Liver (tissue), 9 donors: ENCODE results near the gene CNGA3. TPM values are rescaled to one million over a fixed set of nuclear protein-coding genes. Genes with fewer than 3 reads are reported as not detected.

ENCODE experiments used
- DNase-seq: peaks from one replicate; pipeline ENCODE4 v3.0.0-alpha.2; 2017; ENCODE audit warnings: low spot score
- H3K27ac ChIP-seq, 2 donors: one replicate each; pipeline ENCODE4 v1.7.0; 2013; ENCODE audit warnings: inconsistent platforms in 2 of 2, low read length in 2 of 2, control low read depth in 1 of 2, low read depth in 1 of 2, mild to moderate bottlenecking in 1 of 2
- H3K27me3 ChIP-seq, 4 donors: one replicate each; pipeline versions ENCODE4 v1.6.1 to v1.7.0; 2013; ENCODE audit warnings: low read length in 3 of 4, inconsistent platforms in 1 of 4, mild to moderate bottlenecking in 1 of 4, moderate library complexity in 1 of 4; ENCODE audit not compliant: control insufficient read depth in 4 of 4, insufficient read depth in 4 of 4
- H3K36me3 ChIP-seq, 4 donors: one replicate each; pipeline versions ENCODE4 v1.6.1 to v1.7.0; 2013; ENCODE audit warnings: low read length in 3 of 4, mild to moderate bottlenecking in 3 of 4, low read depth in 1 of 4, moderate library complexity in 1 of 4; ENCODE audit not compliant: control insufficient read depth in 4 of 4, insufficient read depth in 3 of 4
- H3K4me1 ChIP-seq, 4 donors: one replicate each; pipeline versions ENCODE4 v1.6.1 to v1.7.0; 2013; ENCODE audit warnings: low read length in 3 of 4, mild to moderate bottlenecking in 3 of 4, moderate library complexity in 1 of 4; ENCODE audit not compliant: control insufficient read depth in 4 of 4, insufficient read depth in 4 of 4
- H3K4me3 ChIP-seq, 3 donors: one replicate each; pipeline versions ENCODE4 v1.6.1 to v1.7.0; 2013; ENCODE audit warnings: low read length in 3 of 3, control low read depth in 1 of 3, low read depth in 1 of 3, mild to moderate bottlenecking in 1 of 3
- H3K9ac ChIP-seq, 2 donors: one replicate each; pipeline ENCODE4 v1.7.0; 2013; ENCODE audit warnings: low read length in 2 of 2, mild to moderate bottlenecking in 2 of 2, moderate library complexity in 2 of 2, control low read depth in 1 of 2, low read depth in 1 of 2
- H3K9me3 ChIP-seq, 4 donors: one replicate each; pipeline versions ENCODE4 v1.6.1 to v1.7.0; 2013; ENCODE audit warnings: low read length in 3 of 4; ENCODE audit not compliant: control insufficient read depth in 4 of 4
- EGR1 ChIP-seq, 2 donors: IDR thresholded peaks; 2 replicates each; pipeline ENCODE4 v1.6.1; 2016 to 2018; ENCODE audit warnings: antibody characterized with exemption in 2 of 2, low read depth in 2 of 2
- FOXA1 ChIP-seq: IDR thresholded peaks from 2 replicates; pipeline ENCODE4 v1.6.1; 2016; ENCODE audit warnings: antibody characterized with exemption
- FOXA2 ChIP-seq: IDR thresholded peaks from 2 replicates; pipeline ENCODE4 v1.6.1; 2016; ENCODE audit warnings: antibody characterized with exemption
- GABPA ChIP-seq, 2 donors: IDR thresholded peaks in 1 of 2; conservative IDR thresholded peaks in 1 of 2; 2 replicates each; pipeline ENCODE4 v1.6.1; 2016; ENCODE audit warnings: antibody characterized with exemption in 2 of 2, mild to moderate bottlenecking in 1 of 2, moderate library complexity in 1 of 2
- HNF4A ChIP-seq, 2 donors: conservative IDR thresholded peaks; 2 replicates each; pipeline ENCODE4 v1.6.1; 2016; ENCODE audit warnings: antibody characterized with exemption in 2 of 2, mild to moderate bottlenecking in 2 of 2
- HNF4G ChIP-seq: IDR thresholded peaks from 2 replicates; pipeline ENCODE4 v1.6.1; 2016; ENCODE audit warnings: antibody characterized with exemption
- JUND ChIP-seq, 2 donors: IDR thresholded peaks; 2 replicates each; pipeline ENCODE4 v1.6.1; 2016; ENCODE audit warnings: antibody characterized with exemption in 2 of 2
- NR2F2 ChIP-seq: IDR thresholded peaks from 2 replicates; pipeline ENCODE4 v1.6.1; 2016; ENCODE audit warnings: antibody characterized with exemption
- RAD21 ChIP-seq, 2 donors: IDR thresholded peaks; 2 replicates each; pipeline ENCODE4 v1.6.1; 2016; ENCODE audit warnings: antibody characterized with exemption in 2 of 2, mild to moderate bottlenecking in 2 of 2
- RXRA ChIP-seq, 2 donors: IDR thresholded peaks; 2 replicates each; pipeline ENCODE4 v1.6.1; 2017 to 2018; ENCODE audit warnings: antibody characterized with exemption in 2 of 2, mild to moderate bottlenecking in 1 of 2
- SP1 ChIP-seq: IDR thresholded peaks from 2 replicates; pipeline ENCODE4 v1.6.1; 2018; ENCODE audit warnings: antibody characterized with exemption, mild to moderate bottlenecking
- TAF1 ChIP-seq: conservative IDR thresholded peaks from 2 replicates; pipeline ENCODE4 v1.6.1; 2016; ENCODE audit warnings: antibody characterized with exemption, mild to moderate bottlenecking
- WGBS: extraction: QIAGEN DNeasy Blood & Tissue Kit; methylation state at CpG from one replicate; pipeline ENCODE4 v1.1.7; 2013; 5-methylcytosine and 5-hydroxymethylcytosine counted together
- polyA plus RNA-seq, 2 donors: library from polyadenylated mRNA; stranded (reverse) in 1 of 2; unstranded in 1 of 2; fragments of 200-250 nt in 1 of 2; fragments of >200 nt in 1 of 2; fragmentation: Nextera tagmentation in 1 of 2; extraction: Ambion mirVana in 1 of 2; gene quantifications; one replicate each; pipeline versions ENCODE4 v1.2.1 to v1.2.3, GENCODE V29; 2013 to 2015
- total RNA-seq, 2 donors: library from RNA; depleted of rRNA; stranded (reverse); fragments of >200 nt; gene quantifications; one replicate each; pipeline ENCODE4 v1.2.3, GENCODE V29; 2014
- TF ChIP-seq, protein P1 (sequence below): IDR thresholded peaks from 2 replicates; pipeline ENCODE4 v1.6.1; 2016; ENCODE audit warnings: antibody characterized with exemption
- TF ChIP-seq, protein P2 (sequence below): fragments of 150-350 bp; IDR thresholded peaks from 2 replicates; pipeline ENCODE4 v1.5.1; 2017; ENCODE audit warnings: improper control_type of control experiment, low read depth, low read length; ENCODE audit not compliant: missing input control
- TF ChIP-seq, protein P3 (sequence below): IDR thresholded peaks from 2 replicates; pipeline ENCODE4 v1.6.1; 2016; ENCODE audit warnings: antibody characterized with exemption, mild to moderate bottlenecking
- TF ChIP-seq, protein P4 (sequence below): IDR thresholded peaks from 2 replicates; pipeline ENCODE4 v1.6.1; 2016; ENCODE audit warnings: antibody characterized with exemption
- TF ChIP-seq, protein P5 (sequence below): IDR thresholded peaks from 2 replicates; pipeline ENCODE4 v1.6.1; 2016; ENCODE audit warnings: antibody characterized with exemption
- donor health status: healthy.
- donor health status: healthy.
- donor health status: healthy.
- donor health status: healthy.
- donor health status: healthy.

CNGA3 gene
- total and polyA plus RNA-seq, 4 donors: not detected

DNA sequence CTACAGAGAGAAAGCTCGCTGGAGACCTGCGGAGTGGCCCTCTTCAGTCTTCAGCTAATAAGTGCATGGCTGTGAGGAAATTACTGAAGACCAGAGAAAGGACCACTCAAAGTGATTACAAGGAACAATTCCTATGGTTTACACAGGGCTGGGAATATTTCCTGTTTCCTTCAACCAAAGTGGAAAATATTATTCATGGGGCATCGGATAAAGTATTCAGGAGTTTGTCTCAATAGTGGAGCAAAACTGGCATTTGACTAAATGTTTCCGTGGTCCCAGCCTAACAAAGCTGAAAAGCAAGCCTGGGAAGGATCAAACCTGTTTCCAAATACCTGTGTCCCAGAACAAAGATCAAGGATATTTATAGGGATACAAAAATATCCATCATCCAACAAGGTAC is 32.0 kb upstream of the CNGA3 start:
- Histone ChIP-seq H3K27me3 (no peaks in the 10 kb centered on the region), H3K4me1 (no peaks in the 10 kb centered on the region), H3K9ac (no peak overlapping the region), H3K27ac (no peak overlapping the region), H3K4me3 (no peak overlapping the region), H3K36me3 (no peaks in the 10 kb centered on the region), H3K9me3 (no peaks in the 10 kb centered on the region)
- WGBS: 86% methylated on average over 4 of the region's 4 CpGs
- no peak for DNase-seq
- TF ChIP-seq, protein P1, sequence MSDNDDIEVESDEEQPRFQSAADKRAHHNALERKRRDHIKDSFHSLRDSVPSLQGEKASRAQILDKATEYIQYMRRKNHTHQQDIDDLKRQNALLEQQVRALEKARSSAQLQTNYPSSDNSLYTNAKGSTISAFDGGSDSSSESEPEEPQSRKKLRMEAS: no peak
- no peak for TF ChIP-seq EGR1 (IDR thresholded peaks at IDR 0.05; ENCODE audit: low read depth in 2 of 2)
- no peak for TF ChIP-seq SP1
- TF ChIP-seq GABPA (IDR thresholded peaks at IDR 0.05 in 1 of 2, conservative IDR thresholded peaks at IDR 0.05 in 1 of 2): no peak
- no peak for TF ChIP-seq HNF4A (conservative IDR thresholded peaks at IDR 0.05)
- no peak for TF ChIP-seq JUND (IDR thresholded peaks at IDR 0.05)
- no peak for TF ChIP-seq FOXA2
- no peak for TF ChIP-seq FOXA1

DNA sequence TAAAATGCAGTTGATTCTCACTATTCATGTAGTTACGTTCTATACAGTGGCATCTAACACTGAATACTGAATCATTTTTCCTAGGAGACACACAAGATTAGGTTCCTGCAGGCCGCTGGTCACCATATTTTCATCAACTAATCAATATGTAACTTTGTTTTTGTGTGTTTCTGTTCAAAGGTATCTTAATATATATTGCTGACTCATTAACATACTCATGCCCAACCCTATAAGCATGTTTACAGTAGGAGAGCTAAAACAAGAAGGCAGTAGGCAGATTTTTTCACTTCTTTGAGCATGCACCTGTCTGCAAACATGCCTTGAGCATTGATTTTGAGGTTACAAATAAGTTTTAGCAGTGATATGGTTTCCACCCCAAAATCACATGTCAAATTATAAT is 30.3 kb upstream of the CNGA3 start:
- H3K9me3 ChIP-seq: peaks cover 4 to 9% (median 5%) of the 10 kb centered on the region in 4 donors
- H3K4me1 ChIP-seq: no peaks in the 10 kb centered on the region
- 94% methylated on average over 2 of the region's 2 CpGs for WGBS
- H3K36me3 ChIP-seq: no peaks in the 10 kb centered on the region
- no peak overlapping the region for H3K9ac ChIP-seq
- H3K27me3 ChIP-seq: no peaks in the 10 kb centered on the region
- H3K4me3 ChIP-seq: no peak overlapping the region
- TF ChIP-seq, protein P2, sequence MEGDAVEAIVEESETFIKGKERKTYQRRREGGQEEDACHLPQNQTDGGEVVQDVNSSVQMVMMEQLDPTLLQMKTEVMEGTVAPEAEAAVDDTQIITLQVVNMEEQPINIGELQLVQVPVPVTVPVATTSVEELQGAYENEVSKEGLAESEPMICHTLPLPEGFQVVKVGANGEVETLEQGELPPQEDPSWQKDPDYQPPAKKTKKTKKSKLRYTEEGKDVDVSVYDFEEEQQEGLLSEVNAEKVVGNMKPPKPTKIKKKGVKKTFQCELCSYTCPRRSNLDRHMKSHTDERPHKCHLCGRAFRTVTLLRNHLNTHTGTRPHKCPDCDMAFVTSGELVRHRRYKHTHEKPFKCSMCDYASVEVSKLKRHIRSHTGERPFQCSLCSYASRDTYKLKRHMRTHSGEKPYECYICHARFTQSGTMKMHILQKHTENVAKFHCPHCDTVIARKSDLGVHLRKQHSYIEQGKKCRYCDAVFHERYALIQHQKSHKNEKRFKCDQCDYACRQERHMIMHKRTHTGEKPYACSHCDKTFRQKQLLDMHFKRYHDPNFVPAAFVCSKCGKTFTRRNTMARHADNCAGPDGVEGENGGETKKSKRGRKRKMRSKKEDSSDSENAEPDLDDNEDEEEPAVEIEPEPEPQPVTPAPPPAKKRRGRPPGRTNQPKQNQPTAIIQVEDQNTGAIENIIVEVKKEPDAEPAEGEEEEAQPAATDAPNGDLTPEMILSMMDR: no peak
- TF ChIP-seq, protein P1: no peak
- TF ChIP-seq, protein P3, sequence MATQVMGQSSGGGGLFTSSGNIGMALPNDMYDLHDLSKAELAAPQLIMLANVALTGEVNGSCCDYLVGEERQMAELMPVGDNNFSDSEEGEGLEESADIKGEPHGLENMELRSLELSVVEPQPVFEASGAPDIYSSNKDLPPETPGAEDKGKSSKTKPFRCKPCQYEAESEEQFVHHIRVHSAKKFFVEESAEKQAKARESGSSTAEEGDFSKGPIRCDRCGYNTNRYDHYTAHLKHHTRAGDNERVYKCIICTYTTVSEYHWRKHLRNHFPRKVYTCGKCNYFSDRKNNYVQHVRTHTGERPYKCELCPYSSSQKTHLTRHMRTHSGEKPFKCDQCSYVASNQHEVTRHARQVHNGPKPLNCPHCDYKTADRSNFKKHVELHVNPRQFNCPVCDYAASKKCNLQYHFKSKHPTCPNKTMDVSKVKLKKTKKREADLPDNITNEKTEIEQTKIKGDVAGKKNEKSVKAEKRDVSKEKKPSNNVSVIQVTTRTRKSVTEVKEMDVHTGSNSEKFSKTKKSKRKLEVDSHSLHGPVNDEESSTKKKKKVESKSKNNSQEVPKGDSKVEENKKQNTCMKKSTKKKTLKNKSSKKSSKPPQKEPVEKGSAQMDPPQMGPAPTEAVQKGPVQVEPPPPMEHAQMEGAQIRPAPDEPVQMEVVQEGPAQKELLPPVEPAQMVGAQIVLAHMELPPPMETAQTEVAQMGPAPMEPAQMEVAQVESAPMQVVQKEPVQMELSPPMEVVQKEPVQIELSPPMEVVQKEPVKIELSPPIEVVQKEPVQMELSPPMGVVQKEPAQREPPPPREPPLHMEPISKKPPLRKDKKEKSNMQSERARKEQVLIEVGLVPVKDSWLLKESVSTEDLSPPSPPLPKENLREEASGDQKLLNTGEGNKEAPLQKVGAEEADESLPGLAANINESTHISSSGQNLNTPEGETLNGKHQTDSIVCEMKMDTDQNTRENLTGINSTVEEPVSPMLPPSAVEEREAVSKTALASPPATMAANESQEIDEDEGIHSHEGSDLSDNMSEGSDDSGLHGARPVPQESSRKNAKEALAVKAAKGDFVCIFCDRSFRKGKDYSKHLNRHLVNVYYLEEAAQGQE: no peak
- TF ChIP-seq HNF4G (no peak), JUND (IDR thresholded peaks at IDR 0.05) (no peak), TAF1 (no peak), GABPA (IDR thresholded peaks at IDR 0.05 in 1 of 2, conservative IDR thresholded peaks at IDR 0.05 in 1 of 2) (no peak), NR2F2 (no peak), RAD21 (IDR thresholded peaks at IDR 0.05) (no peak), SP1 (no peak), HNF4A (conservative IDR thresholded peaks at IDR 0.05) (no peak), EGR1 (IDR thresholded peaks at IDR 0.05; ENCODE audit: low read depth in 2 of 2) (no peak), RXRA (IDR thresholded peaks at IDR 0.05) (no peak)
- TF ChIP-seq, protein P4, sequence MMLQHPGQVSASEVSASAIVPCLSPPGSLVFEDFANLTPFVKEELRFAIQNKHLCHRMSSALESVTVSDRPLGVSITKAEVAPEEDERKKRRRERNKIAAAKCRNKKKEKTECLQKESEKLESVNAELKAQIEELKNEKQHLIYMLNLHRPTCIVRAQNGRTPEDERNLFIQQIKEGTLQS: no peak
- TF ChIP-seq, protein P5, sequence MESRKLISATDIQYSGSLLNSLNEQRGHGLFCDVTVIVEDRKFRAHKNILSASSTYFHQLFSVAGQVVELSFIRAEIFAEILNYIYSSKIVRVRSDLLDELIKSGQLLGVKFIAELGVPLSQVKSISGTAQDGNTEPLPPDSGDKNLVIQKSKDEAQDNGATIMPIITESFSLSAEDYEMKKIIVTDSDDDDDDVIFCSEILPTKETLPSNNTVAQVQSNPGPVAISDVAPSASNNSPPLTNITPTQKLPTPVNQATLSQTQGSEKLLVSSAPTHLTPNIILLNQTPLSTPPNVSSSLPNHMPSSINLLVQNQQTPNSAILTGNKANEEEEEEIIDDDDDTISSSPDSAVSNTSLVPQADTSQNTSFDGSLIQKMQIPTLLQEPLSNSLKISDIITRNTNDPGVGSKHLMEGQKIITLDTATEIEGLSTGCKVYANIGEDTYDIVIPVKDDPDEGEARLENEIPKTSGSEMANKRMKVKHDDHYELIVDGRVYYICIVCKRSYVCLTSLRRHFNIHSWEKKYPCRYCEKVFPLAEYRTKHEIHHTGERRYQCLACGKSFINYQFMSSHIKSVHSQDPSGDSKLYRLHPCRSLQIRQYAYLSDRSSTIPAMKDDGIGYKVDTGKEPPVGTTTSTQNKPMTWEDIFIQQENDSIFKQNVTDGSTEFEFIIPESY: no peak
- no peak for DNase-seq
- no peak overlapping the region for H3K27ac ChIP-seq
